GM12873 (cell line): ENCODE data around the gene AFF3.

Experiments used
- TF ChIP-seq, protein P1 (sequence below): IDR thresholded peaks from 2 replicates; pipeline ENCODE4 v1.5.1; 2012; ENCODE audit warnings: low read depth, mild to moderate bottlenecking, moderate library complexity, low read length, control low read depth; ENCODE audit not compliant: insufficient read depth; ENCODE audit errors: missing control alignments

AFF3 gene

DNA sequence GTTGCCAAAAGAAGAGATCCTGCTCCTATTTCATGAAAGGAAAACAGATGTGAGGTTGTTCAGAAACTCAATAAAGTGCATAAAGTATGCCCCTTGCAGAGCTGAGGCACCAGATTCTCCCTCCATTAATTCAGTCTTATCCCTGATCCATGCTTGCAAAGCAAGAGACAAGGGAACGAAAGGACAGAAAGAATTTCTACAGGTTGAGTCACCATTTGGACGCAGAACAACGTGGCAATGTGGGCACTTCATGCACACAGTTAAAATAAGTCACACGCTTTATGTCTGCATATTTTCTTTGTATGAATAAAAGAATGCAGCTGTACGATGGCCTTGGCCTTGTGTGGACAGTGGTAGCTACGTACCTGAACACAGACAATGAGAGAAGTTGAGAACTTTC is 330.8 kb downstream of the AFF3 start:
- TF ChIP-seq, protein P1, sequence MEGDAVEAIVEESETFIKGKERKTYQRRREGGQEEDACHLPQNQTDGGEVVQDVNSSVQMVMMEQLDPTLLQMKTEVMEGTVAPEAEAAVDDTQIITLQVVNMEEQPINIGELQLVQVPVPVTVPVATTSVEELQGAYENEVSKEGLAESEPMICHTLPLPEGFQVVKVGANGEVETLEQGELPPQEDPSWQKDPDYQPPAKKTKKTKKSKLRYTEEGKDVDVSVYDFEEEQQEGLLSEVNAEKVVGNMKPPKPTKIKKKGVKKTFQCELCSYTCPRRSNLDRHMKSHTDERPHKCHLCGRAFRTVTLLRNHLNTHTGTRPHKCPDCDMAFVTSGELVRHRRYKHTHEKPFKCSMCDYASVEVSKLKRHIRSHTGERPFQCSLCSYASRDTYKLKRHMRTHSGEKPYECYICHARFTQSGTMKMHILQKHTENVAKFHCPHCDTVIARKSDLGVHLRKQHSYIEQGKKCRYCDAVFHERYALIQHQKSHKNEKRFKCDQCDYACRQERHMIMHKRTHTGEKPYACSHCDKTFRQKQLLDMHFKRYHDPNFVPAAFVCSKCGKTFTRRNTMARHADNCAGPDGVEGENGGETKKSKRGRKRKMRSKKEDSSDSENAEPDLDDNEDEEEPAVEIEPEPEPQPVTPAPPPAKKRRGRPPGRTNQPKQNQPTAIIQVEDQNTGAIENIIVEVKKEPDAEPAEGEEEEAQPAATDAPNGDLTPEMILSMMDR = no peak

DNA sequence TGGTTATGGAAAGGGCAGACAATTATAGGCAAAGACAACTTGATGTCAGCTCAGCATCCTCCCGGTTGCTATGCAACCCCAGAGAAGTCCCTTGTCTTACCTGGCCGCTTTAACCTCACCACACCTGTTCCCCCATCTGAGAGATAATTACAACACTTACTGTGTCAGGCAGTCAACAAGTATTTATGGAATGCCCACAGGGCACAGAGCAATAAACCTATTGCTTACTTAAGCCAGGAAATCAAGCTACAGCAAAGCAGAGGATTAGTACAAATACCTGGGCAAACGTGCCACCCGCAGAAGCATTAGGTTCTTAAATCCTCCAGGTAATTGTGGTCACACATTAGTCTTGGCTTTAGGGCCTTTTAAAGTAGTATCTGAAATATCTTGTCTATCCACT is 332.2 kb downstream of the AFF3 start:
- TF ChIP-seq, protein P1 = no peak

DNA sequence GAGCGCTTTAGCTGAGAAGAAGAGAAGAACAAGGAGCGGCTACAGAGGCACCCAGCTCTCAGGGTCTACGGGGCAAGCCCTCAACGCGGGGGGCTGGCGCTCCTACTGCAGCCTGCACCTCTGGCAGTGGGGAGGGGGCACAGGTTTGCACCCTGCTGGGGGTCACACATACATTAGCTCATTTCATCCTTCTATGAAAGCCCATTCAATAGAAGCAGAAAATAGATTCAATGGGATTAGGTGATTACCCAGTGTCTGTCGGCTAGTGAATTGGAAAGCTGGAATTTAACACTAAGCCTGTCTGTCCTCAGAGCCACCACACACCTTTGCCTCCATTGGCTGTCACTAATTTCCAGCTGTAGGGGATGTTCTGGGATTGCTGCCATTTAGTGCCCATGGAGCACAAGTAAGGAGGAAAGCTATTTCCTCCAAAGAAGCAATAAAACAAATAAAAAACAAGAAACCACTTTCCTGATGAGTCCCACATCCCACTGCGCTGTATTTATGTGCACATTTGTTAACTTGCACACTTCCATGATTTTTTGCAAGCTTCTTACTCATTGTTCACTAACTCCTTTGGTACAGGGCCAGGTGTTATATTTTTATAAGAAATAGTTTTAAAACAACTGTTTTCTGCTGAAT is 333.0 kb downstream of the AFF3 start:
- TF ChIP-seq, protein P1 = no peak

DNA sequence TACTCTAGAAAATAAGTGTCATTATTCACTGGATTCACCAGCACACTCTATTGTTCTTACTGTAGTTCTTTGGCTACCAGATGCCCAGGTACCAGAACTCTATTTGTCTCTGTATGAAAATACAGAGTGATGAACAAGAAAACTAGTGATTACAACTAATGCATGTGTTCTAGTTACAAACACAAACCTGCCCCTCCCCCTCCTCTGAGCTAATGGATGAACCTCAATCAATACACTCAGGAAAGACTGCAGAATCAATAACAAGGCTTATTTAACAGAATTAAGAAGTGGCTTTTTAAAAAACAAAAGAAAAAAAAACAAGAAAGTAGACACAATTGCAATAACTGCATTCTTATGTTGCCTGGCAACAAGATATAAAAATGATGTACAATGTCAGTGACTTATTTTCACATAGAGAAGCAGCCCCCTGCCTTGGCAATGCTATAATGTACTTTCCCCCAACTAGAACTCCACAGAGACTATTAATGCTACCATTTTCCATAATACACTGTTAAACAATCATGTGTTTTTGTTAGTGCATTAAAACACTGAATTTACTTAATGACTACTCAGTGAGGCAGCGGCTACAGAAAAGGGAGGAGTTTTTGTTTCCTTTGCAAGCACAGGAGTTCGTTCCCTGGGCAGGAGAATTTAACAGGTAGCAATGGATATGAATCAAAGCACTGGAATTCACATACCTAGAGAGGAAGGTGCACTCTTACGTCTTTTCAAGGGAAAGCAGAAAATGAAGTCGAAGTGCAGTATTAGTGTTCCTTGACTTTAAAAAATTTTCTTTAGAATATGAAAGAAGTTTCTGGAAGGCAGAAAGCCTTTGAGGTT is 333.8 kb downstream of the AFF3 start:
- TF ChIP-seq, protein P1 = no peak

DNA sequence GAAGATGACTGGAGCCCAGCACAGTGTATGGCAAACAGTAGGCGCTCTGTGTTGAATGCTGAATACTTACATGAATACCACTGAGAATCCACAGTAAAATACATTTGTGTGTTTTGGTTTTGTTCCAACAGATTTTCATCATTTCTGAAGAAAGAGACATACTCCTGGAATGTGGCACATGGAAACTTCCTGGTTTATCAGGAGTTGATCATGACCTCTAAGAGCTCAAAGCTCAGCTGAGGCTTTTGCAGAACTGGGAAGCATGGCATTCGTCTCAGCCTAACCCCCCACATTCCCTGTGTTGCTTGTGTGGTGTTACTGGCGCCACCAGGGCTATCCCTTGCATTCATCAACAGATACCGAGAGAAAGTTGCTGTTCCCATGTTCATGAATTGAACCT is 335.6 kb downstream of the AFF3 start:
- TF ChIP-seq, protein P1 = no peak

DNA sequence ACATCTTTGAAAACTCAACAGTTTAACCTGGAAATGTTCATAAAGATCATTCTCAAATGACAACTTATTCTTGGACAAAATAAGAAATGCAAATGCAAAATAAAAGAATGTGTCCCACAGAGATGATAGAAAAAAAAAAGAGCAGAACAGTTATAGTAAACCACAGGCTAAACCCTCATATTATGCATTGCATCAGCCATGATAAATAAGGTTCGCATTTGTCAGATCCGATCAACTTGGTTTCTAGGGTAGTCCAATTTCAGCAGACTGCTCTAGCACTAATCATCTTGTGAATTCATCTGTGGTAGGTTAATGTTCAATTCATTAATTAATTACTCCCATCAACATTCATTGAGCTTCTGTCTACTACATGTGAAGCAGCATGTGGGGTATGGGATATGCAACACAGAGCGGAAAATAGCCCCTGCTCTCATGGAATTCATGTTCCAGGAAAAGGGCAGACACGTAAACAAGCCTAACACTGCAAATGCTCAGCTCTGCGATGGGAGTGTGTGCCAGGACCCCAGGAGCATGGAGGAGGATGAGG is 336.4 kb downstream of the AFF3 start:
- TF ChIP-seq, protein P1 = no peak

DNA sequence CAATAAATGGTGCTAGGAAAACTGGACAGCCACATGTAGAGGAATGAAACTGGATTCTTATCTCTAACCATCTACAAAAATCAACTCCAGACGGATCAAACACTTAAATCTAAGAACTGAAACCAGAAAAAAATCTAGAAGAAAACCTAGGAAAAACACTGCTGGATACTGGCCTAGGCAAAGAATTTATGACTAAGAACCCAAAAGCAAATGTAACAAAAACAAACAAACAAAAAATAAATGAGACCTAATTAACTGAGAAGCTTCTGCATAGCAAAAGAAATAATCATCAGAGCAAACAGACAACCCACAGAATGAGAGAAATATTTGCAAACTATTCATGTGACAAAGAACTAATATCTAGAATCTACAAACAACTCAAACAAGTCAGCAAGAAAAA is 338.5 kb downstream of the AFF3 start:
- TF ChIP-seq, protein P1 = no peak
